Type B pancreatic cell (in vitro differentiated cells): Measurements from ENCODE around the gene KRTAP21-3. TPM values are rescaled to one million over a fixed set of nuclear protein-coding genes. Genes with fewer than 3 reads are reported as not detected.
"Not testable (repeated sequence)": the region's sequence is repeated elsewhere in the genome, so short reads cannot be mapped to it uniquely, and the experiment has no call there.

ENCODE experiments used
- DNase-seq: peaks from one replicate; pipeline ENCODE4 v3.0.0; 2021; ENCODE audit warnings: mixed read lengths; ENCODE audit not compliant: unreplicated experiment; ENCODE audit errors: extremely low spot score
- H3K27ac Mint-ChIP-seq: 2 replicates; pipeline ENCODE4 v1.8.0; 2021; ENCODE audit warnings: mild to moderate bottlenecking, mixed read lengths
- H3K27me3 Mint-ChIP-seq: 2 replicates; pipeline ENCODE4 v1.8.0; 2021; ENCODE audit warnings: mixed read lengths
- H3K36me3 Mint-ChIP-seq: 2 replicates; pipeline ENCODE4 v1.8.0; 2021; ENCODE audit warnings: mixed read lengths
- H3K4me1 Mint-ChIP-seq: one replicate; pipeline ENCODE4 v1.8.0; 2021; ENCODE audit warnings: mixed read lengths; ENCODE audit not compliant: unreplicated experiment
- H3K4me3 Mint-ChIP-seq: 2 replicates; pipeline ENCODE4 v1.8.0; 2021; ENCODE audit warnings: mild to moderate bottlenecking, mixed read lengths
- H3K9me3 Mint-ChIP-seq: 2 replicates; pipeline ENCODE4 v1.8.0; 2021; ENCODE audit warnings: mixed read lengths
- CTCF ChIP-seq: fragments of 200-600 bp; sonication (generic); conservative IDR thresholded peaks from 2 replicates; pipeline ENCODE4 v1.5.0; 2021; ENCODE audit warnings: antibody characterized with exemption, mild to moderate bottlenecking
- long read RNA-seq: library from polyadenylated mRNA; unstranded; transcript quantifications from one replicate; pipeline ENCODE4 v2.0.0, GENCODE V29; 2020
- total RNA-seq: library from RNA; stranded (reverse); gene quantifications from 2 replicates; pipeline ENCODE4 v1.2.1, GENCODE V29; 2021; ENCODE audit warnings: low replicate concordance

Gene KRTAP21-3
- total RNA-seq, result not detected in 2 replicates
- long read RNA-seq, result 0 reads

DNA sequence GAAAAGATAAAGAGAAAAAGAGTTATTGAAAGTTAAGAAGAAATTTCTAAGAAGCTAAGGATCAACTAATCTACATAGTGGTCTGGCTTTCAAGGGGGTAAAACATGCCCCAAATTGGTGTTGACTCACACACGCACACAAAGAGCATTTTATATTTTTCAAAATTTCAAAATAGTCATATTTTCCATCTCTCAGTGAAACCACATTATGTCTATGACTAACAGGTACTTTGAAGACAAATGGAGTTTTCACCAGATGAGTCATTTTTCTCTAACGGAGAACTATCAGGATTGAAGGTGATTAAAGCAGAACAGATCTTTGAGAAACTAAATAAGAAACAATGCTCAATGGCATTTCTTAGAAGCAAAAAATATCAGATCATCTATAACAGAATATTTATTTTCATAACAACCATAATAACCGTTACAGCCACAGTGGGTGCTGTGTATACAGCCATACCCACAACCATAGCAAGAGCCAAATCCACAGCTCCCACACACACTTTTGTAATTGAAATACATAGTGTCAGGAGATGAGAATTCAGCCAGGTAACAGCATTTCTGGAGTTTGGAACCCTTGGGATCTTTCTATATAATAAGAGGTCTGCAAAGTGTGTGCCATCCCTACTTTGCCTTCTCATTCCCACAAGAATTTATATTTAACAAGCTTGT lies at the start of gene KRTAP21-3:
Gene KRTAP21-3 (minus strand): TSS at position 539 of the 671 bp plus-strand sequence. CDS start 18 bp downstream, at position 521.
- Mint-ChIP-seq H3K4me1 (no peaks in the 10 kb centered on the region), H3K27ac (no peak within 1 kb of the TSS), H3K27me3 (no peaks in the 10 kb centered on the region), H3K9me3 (no peaks in the 10 kb centered on the region), H3K4me3 (no peak within 1 kb of the TSS), H3K36me3 (no peaks in the 10 kb centered on the region)
- TF ChIP-seq CTCF, result no peak
- DNase-seq, result no peak

DNA sequence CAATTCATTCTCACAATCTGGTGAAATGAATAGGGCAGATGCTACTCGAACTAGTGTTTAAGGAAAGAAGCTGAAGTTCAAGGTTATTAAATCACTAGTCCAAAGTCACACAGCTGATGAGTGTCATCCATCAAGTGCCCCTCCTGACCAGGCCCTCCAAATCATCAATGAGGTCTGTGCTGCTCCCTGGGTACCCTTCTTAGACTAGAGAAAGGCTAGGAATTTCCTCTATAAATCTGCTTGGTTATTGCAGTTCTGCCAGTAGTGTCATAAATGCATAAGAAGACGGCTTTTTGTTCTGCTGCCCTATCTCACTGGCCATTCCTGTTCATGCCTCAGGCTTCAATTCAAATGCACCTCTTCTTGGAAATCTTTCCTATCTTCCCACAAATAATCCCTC lies 42.2 kb upstream of the KRTAP21-3 start:
- H3K36me3 Mint-ChIP-seq, result no peaks in the 10 kb centered on the region
- no peak overlapping the region for H3K27ac Mint-ChIP-seq
- no peak for TF ChIP-seq CTCF
- no peak for DNase-seq
- H3K4me3 Mint-ChIP-seq, result no peak overlapping the region
- no peaks in the 10 kb centered on the region for H3K4me1 Mint-ChIP-seq
- no peaks in the 10 kb centered on the region for H3K27me3 Mint-ChIP-seq
- peaks cover 5% of the 10 kb centered on the region for H3K9me3 Mint-ChIP-seq

DNA sequence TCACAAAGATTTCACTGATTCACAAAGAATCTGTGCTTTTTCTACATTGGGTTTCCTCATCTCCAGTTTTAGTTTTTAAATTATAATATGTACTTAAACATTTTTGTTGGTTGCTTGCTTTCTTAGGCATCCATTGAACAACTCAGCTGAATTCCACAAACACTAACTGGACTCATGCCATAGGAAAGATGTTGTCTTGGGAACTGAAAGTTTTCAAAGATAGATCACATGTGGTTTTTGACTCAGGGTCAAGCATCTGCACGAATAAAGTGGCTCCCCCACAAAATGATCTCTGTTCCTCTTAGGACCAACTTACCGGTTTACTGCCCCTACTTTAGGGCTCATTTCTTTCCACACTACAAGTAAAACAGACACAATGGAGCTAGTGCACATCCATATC lies 39.7 kb upstream of the KRTAP21-3 start:
- no peaks in the 10 kb centered on the region for H3K27me3 Mint-ChIP-seq
- H3K4me1 Mint-ChIP-seq, result no peaks in the 10 kb centered on the region
- no peak overlapping the region for H3K4me3 Mint-ChIP-seq
- no peaks in the 10 kb centered on the region for H3K9me3 Mint-ChIP-seq
- no peak for DNase-seq
- TF ChIP-seq CTCF, result no peak
- H3K27ac Mint-ChIP-seq, result no peak overlapping the region
- no peaks in the 10 kb centered on the region for H3K36me3 Mint-ChIP-seq

GRCh38 chr21:30755328-30755727 lies 36.8 kb upstream of the KRTAP21-3 start, which contains the start of gene KRTAP21-1:
Gene KRTAP21-1, minus strand, starts transcription at chr21:30755428. Its CDS starts 50 bp downstream, at chr21:30755378.
- H3K9me3 Mint-ChIP-seq, result not testable (repeated sequence)

DNA sequence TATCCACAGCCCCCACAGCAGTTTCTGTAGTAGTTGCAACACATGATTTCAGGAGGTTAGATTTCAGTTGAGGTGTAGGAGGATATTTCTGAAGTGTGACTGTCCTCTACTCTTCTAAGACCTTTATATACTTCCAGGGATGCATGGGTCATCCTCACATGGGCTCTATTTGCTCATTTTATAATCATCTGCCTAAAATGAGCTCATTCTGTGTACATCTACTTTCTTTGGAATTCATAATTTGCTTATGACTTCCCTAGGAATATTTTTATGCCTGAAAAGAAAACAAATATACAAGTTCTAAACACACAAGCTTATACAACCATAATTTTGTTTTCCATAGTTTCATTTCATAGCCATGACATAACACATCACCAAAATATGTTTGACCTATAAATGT lies 28.6 kb upstream of the KRTAP21-3 start, which contains the start of gene KRTAP21-2:
Gene KRTAP21-2 (minus strand): TSS at position 101 of the 400 bp plus-strand sequence. CDS start 57 bp downstream, at position 44.
- Mint-ChIP-seq H3K27me3 (no peaks in the 10 kb centered on the region), H3K9me3 (no peaks in the 10 kb centered on the region), H3K27ac (no peak within 1 kb of the TSS), H3K4me3 (no peak within 1 kb of the TSS), H3K4me1 (no peaks in the 10 kb centered on the region), H3K36me3 (no peaks in the 10 kb centered on the region)
- no peak for DNase-seq
- no peak for TF ChIP-seq CTCF

More at GRCh38 chr21:30755328-30755727, 36.8 kb upstream of the KRTAP21-3 start, which contains the start of gene KRTAP21-1:
- H3K36me3 Mint-ChIP-seq, H3K27ac Mint-ChIP-seq, H3K27me3 Mint-ChIP-seq, H3K4me1 Mint-ChIP-seq, H3K4me3 Mint-ChIP-seq, DNase-seq: not testable (repeated sequence)

GRCh38 chr21:30740462-30740861 lies 21.9 kb upstream of the KRTAP21-3 start:
- Mint-ChIP-seq H3K36me3 (no peaks in the 10 kb centered on the region), H3K4me3 (no peak overlapping the region), H3K9me3 (no peaks in the 10 kb centered on the region), H3K4me1 (no peaks in the 10 kb centered on the region), H3K27ac (no peak overlapping the region), H3K27me3 (no peaks in the 10 kb centered on the region)
- no peak for DNase-seq
- no peak for TF ChIP-seq CTCF
